Heart right ventricle (tissue), 16 donors: ENCODE results near the gene SLCO1C1. TPM values are rescaled to one million over a fixed set of nuclear protein-coding genes. Genes with fewer than 3 reads are reported as not detected.

ENCODE experiments used
- ATAC-seq, 8 donors: fragments of 200-7000 bp; cut with Tn5 transposase; one replicate each; pipeline ENCODE4 v1.9.1; 2020; ENCODE audit warnings: mild to moderate bottlenecking in 8 of 8, moderate library complexity in 8 of 8, moderate number of reproducible peaks in 1 of 8
- DNase-seq, 2 donors: peaks; one replicate each; pipeline ENCODE4 v3.0.0-alpha.2; 2020
- H3K27ac ChIP-seq, 10 donors: fragments of 200-600 bp; sonication (generic) in 2 of 10; one replicate each; pipeline versions ENCODE4 v1.5.0 to v1.8.0; 2020 to 2022; ENCODE audit warnings: mild to moderate bottlenecking in 3 of 10
- H3K27me3 ChIP-seq, 7 donors: fragments of 200-600 bp; one replicate each; pipeline ENCODE4 v1.8.0; 2021 to 2022; ENCODE audit warnings: mild to moderate bottlenecking in 2 of 7
- H3K36me3 ChIP-seq, 9 donors: fragments of 200-600 bp; sonication (generic) in 1 of 9; one replicate each; pipeline versions ENCODE4 v1.5.0 to v1.8.0; 2020 to 2022; ENCODE audit warnings: mild to moderate bottlenecking in 2 of 9
- H3K4me1 ChIP-seq, 9 donors: fragments of 200-600 bp; sonication (generic) in 1 of 9; one replicate each; pipeline versions ENCODE4 v1.5.0 to v1.8.0; 2020 to 2022; ENCODE audit warnings: mild to moderate bottlenecking in 4 of 9
- H3K4me3 ChIP-seq, 10 donors: fragments of 200-600 bp; sonication (generic) in 2 of 10; one replicate each; pipeline versions ENCODE4 v1.5.0 to v1.8.0; 2020 to 2022; ENCODE audit warnings: mild to moderate bottlenecking in 7 of 10, moderate library complexity in 2 of 10
- H3K9me3 ChIP-seq, 11 donors: fragments of 200-600 bp in 10 of 11; sonication (generic) in 2 of 11; one replicate each; pipeline versions ENCODE4 v1.5.0 to v1.8.0; 2013 to 2022; ENCODE audit warnings: mild to moderate bottlenecking in 2 of 11, control low read depth in 1 of 11, moderate library complexity in 1 of 11
- WGBS, 2 donors: extraction: QIAGEN DNeasy Blood & Tissue Kit; methylation state at CpG; one replicate each; pipeline ENCODE4 v1.1.7; 2013; ENCODE audit warnings: inconsistent platforms in 1 of 2; 5-methylcytosine and 5-hydroxymethylcytosine counted together
- intact Hi-C, 10 donors: fragments of 100-400 bp; cut with DNase I; formaldehyde crosslinking; loops; one replicate each; pipeline versions ENCODE4 v1.11.1 to v1.14.2; 2022
- long read RNA-seq, 3 donors: library from polyadenylated mRNA; unstranded; transcript quantifications; one replicate each; pipeline ENCODE4 v2.0.0, GENCODE V29; 2020 to 2021
- polyA plus RNA-seq, 2 donors: library from polyadenylated mRNA; stranded (reverse); fragments of 200-250 nt; gene quantifications; one replicate each; pipeline ENCODE4 v1.2.3, GENCODE V29; 2013
- total RNA-seq, 10 donors: library from RNA; stranded (reverse); fragmentation: NEBNext Ultra II Directional in 3 of 10; extraction: Animal tissue kit (Norgen Biotek cat#: 25700) in 3 of 10; gene quantifications; one replicate each; pipeline versions ENCODE4 v1.2.1 to v1.2.4, GENCODE V29; 2021 to 2023
- TF ChIP-seq, protein P1 (sequence below), 9 donors: fragments of 200-600 bp; sonication (generic) in 2 of 9; IDR thresholded peaks; one replicate each; pipeline versions ENCODE4 v1.5.0 to v1.8.0; 2021 to 2022; ENCODE audit warnings: antibody characterized with exemption in 9 of 9, mild to moderate bottlenecking in 5 of 9, moderate library complexity in 1 of 9
- donor health status: Arrhythmogenic right ventricular cardiomyopathy.
- donor health status: ischemic (EF 13 %, LVEDD 7.1; RV severe dilation, severe dysfunction).
- donor health status: healthy with polysubstance abuse.
- donor health status: DM: no; HTN: yes; CAD: no.
- donor health status: DM: no; HTN: no; CAD: no.
- donor health status: ischemic (EF 25% LVEDD 6.9; RV normal size, moderate dysfunction).
- donor health status: ischemic (EF 25% LVEDD 5.7; RV mildly dilated, moderate dysfunction).
- donor health status: healthy.
- donor health status: DM: yes; HTN: yes; CAD: no.
- donor health status: Ischemic cardiomyopathy.
- donor health status: ischemic (EF 35%, LVEDD 5.7; RV mildly dilated, moderate dysfunction).
- donor health status: nonischemic (EF 11% LVEDD 7.7; RV severe dilation, severe dysfunction).
- donor health status: DM: yes; HTN: yes; CAD: no.
- donor health status: PGD.
- donor health status: ischemic (EF 29% LVEDD 5.4; RV normal size, mild dysfunction).
- donor health status: nonischemic (EF 23%, LVEDD 6.1; RV moderate dilation, normal function).

The SLCO1C1 gene, protein sequence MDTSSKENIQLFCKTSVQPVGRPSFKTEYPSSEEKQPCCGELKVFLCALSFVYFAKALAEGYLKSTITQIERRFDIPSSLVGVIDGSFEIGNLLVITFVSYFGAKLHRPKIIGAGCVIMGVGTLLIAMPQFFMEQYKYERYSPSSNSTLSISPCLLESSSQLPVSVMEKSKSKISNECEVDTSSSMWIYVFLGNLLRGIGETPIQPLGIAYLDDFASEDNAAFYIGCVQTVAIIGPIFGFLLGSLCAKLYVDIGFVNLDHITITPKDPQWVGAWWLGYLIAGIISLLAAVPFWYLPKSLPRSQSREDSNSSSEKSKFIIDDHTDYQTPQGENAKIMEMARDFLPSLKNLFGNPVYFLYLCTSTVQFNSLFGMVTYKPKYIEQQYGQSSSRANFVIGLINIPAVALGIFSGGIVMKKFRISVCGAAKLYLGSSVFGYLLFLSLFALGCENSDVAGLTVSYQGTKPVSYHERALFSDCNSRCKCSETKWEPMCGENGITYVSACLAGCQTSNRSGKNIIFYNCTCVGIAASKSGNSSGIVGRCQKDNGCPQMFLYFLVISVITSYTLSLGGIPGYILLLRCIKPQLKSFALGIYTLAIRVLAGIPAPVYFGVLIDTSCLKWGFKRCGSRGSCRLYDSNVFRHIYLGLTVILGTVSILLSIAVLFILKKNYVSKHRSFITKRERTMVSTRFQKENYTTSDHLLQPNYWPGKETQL
- 1 to 10 TPM in 9 of 10 donors, under 1 TPM in 1; 0.89 to 3.3 (median 1.4) TPM for total RNA-seq
- polyA plus RNA-seq = under 1 TPM; 0.64 to 0.95 TPM
- long read RNA-seq, donor 1 = 0 reads
- long read RNA-seq, donor 2 = 0 reads
- long read RNA-seq, donor 3, partial matches to known transcripts = 0 of 3 reads
- long read RNA-seq, donor 3, other reads (novel, unspliced or antisense) = 2 of 3 reads

DNA sequence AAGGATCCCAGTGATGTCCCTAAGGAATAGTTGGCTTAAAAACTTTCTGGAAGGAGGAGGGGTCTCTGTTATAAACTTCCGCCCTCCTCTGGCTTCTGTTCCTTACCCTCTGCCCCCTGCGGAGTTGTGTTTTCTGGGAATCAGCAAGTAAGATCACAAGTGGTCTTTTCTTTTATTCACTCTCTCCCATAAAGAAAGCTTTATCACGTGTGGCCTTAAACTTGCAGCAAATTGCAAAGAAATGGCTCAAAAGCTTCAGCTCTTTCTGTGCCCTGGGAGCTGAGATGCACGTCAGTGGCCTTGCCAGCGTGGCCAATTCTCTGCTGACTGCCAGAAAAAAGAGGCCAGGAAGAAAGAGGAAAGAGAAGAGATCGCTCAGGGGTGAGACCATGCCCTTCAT is at the start of gene SLCO1C1:
TSS of gene SLCO1C1 (plus strand) at position 101 of the 400 bp plus-strand sequence. CDS start 4,245 bp downstream, outside the sequence.
- ATAC-seq (no peak), DNase-seq (no peak)
- no peaks in the 10 kb centered on the region for H3K9me3 ChIP-seq
- H3K4me1 ChIP-seq = no peaks in the 10 kb centered on the region
- H3K27me3 ChIP-seq = no peaks in the 10 kb centered on the region
- peak within 1 kb of the TSS in 5 of 10 donors; percentile 2 to 21 (median 14) for H3K4me3 ChIP-seq
- TF ChIP-seq, protein P1, sequence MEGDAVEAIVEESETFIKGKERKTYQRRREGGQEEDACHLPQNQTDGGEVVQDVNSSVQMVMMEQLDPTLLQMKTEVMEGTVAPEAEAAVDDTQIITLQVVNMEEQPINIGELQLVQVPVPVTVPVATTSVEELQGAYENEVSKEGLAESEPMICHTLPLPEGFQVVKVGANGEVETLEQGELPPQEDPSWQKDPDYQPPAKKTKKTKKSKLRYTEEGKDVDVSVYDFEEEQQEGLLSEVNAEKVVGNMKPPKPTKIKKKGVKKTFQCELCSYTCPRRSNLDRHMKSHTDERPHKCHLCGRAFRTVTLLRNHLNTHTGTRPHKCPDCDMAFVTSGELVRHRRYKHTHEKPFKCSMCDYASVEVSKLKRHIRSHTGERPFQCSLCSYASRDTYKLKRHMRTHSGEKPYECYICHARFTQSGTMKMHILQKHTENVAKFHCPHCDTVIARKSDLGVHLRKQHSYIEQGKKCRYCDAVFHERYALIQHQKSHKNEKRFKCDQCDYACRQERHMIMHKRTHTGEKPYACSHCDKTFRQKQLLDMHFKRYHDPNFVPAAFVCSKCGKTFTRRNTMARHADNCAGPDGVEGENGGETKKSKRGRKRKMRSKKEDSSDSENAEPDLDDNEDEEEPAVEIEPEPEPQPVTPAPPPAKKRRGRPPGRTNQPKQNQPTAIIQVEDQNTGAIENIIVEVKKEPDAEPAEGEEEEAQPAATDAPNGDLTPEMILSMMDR (IDR thresholded peaks at IDR 0.05) = no peak
- no peaks in the 10 kb centered on the region for H3K36me3 ChIP-seq
- intact Hi-C loops = no loop called here
- WGBS, 2 donors = 49 to 57% methylated on average over 6 of the region's 6 CpGs
- peak within 1 kb of the TSS in 5 of 10 donors; percentile 13 to 57 (median 19) for H3K27ac ChIP-seq

DNA sequence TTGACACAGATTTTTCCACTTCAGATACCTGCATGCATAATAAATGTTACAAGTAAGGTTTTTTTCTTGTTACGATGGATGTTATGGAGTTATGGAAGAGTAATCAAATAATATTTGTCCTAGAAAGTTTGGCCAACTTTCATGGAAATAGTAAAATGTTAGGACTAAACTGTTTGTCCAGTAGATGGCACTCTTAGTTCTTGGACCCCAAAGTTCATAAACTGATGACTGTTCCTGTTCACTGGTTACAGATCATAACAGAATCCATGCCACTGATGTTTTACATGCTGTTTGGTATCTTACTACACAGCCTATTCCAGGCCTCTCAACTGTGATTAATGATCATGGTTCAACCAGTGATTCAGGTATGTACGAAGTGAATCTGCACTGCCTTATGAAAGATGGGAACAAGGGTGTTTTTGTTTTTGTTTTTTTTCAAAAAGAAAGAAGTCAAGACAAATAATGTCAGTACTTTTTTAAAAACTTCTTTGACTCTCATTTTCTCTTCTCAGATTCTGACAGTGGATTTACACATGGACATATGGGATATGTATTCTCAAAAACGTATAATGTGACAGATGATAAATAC is 48.8 kb upstream of the SLCO1C1 start:
- ATAC-seq (peak in 5 of 8 donors; percentile 37 to 47 (median 40)), DNase-seq (no peak)
- H3K4me3 ChIP-seq = no peak overlapping the region
- peaks cover 0 to 68% (median 9%) of the 10 kb centered on the region in 9 donors for H3K36me3 ChIP-seq
- H3K27ac ChIP-seq = no peak overlapping the region
- peaks cover 0 to 2% (median 0%) of the 10 kb centered on the region in 9 donors for H3K4me1 ChIP-seq
- intact Hi-C loops = loop anchor here in 4 of 10 donors (5.0 to 10.0 kb wide), 3 partner anchors 148 to 158 kb away; no protein-coding TSS in a partner anchor
- H3K27me3 ChIP-seq = no peaks in the 10 kb centered on the region
- 64 to 68% methylated on average over 3 of the region's 3 CpGs for WGBS, 2 donors
- TF ChIP-seq, protein P1 (IDR thresholded peaks at IDR 0.05) = peak in 8 of 9 donors; percentile 21 to 66 (median 54)
- H3K9me3 ChIP-seq = no peaks in the 10 kb centered on the region

DNA sequence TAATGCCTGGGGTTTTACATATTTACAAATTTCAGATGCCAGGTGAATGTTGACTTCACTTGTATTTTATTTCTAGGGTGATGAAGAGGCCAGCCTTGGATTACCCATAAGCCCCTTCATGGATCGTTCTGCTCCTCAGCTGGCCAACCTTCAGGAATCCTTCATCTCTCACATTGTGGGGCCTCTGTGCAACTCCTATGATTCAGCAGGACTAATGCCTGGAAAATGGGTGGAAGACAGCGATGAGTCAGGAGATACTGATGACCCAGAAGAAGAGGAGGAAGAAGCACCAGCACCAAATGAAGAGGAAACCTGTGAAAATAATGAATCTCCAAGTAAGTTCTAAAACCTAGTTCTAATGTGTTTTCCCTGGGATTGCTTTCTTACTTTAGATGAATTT is 41.3 kb upstream of the SLCO1C1 start:
- intact Hi-C loops = no loop called here
- H3K27ac ChIP-seq = no peak overlapping the region
- TF ChIP-seq, protein P1 (IDR thresholded peaks at IDR 0.05) = no peak
- WGBS, 2 donors = 71 to 82% methylated on average over 2 of the region's 2 CpGs
- no peaks in the 10 kb centered on the region for H3K9me3 ChIP-seq
- peaks cover 0 to 89% (median 16%) of the 10 kb centered on the region in 9 donors for H3K36me3 ChIP-seq
- no peak for DNase-seq
- no peaks in the 10 kb centered on the region for H3K27me3 ChIP-seq
- H3K4me3 ChIP-seq = no peak overlapping the region
- ATAC-seq = peak in 2 of 8 donors; percentile 38 to 41
- peaks cover 0 to 24% (median 5%) of the 10 kb centered on the region in 9 donors for H3K4me1 ChIP-seq

DNA sequence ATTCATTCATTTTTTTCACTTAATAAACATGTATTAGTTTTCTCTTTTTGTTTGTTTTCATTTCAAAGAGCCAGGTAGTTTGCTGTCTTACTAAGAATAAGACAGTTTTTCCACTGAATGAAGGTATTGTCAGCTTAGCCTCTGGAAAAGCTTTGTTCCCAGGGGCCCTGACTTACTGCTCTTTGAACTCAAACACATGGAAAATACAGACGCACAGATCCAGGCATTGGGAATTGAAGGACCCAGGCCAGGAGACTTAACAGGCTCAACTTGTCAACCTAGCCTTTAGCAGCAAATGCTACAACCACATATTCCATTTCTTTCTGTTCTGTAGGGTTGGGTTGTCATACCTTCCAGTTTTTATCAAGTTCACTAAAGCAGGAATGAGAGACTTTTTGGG is 38.5 kb upstream of the SLCO1C1 start:
- intact Hi-C loops = no loop called here
- TF ChIP-seq, protein P1 (IDR thresholded peaks at IDR 0.05) = no peak
- WGBS, 2 donors = 8 to 46% methylated on average over 1 of the region's 1 CpG
- no peak for ATAC-seq
- H3K4me1 ChIP-seq = peaks cover 0 to 24% (median 5%) of the 10 kb centered on the region in 9 donors
- H3K27ac ChIP-seq = no peak overlapping the region
- peaks cover 0 to 89% (median 16%) of the 10 kb centered on the region in 9 donors for H3K36me3 ChIP-seq
- peaks cover 0 to 15% (median 0%) of the 10 kb centered on the region in 11 donors for H3K9me3 ChIP-seq
- H3K4me3 ChIP-seq = no peak overlapping the region
- H3K27me3 ChIP-seq = no peaks in the 10 kb centered on the region
- no peak for DNase-seq
